B cell (primary cell): ENCODE measurements around the gene THBS4. TPM values are rescaled to one million over a fixed set of nuclear protein-coding genes. Genes with fewer than 3 reads are reported as not detected.

Experiments used
- ATAC-seq: fragments of 200-7000 bp; cut with Tn5 transposase; one replicate; pipeline ENCODE4 v1.10.0; 2021; ENCODE audit warnings: low read depth, mild to moderate bottlenecking, moderate number of reproducible peaks, moderate library complexity
- CTCF ChIA-PET: fragments of 350-600 bp; sonication (Branson Sonifier 250); formaldehyde crosslinking; loops from one replicate; lab custom pipeline; 2021; ENCODE audit warnings: antibody characterized with exemption, inconsistent platforms; lab: Charles Lee
- POLR2A ChIA-PET: fragments of 350-600 bp; sonication (Branson Sonifier 250); formaldehyde crosslinking; loops from one replicate; lab custom pipeline; 2021; ENCODE audit warnings: antibody characterized with exemption; lab: Charles Lee
- DNase-seq: peaks from one replicate; pipeline ENCODE4 v3.0.0; 2013
- H2AFZ ChIP-seq: 2 replicates; pipeline ENCODE4 v1.6.1; 2012; ENCODE audit warnings: mild to moderate bottlenecking, low read depth, low read length; ENCODE audit not compliant: insufficient read depth, poor library complexity, severe bottlenecking
- H3K27ac ChIP-seq, 2 donors: 1 replicate in 1 of 2; 2 replicates in 1 of 2; pipeline ENCODE4 v1.5.1; 2012 to 2013; ENCODE audit warnings: low read length in 2 of 2, mild to moderate bottlenecking in 2 of 2, moderate library complexity in 1 of 2
- H3K27me3 ChIP-seq, 4 experiments: fragments of 200-600 bp in 1 of 4; sonication (generic) in 1 of 4; replicated peaks in 1 of 4; 1 replicate in 2 of 4; 2 replicates in 2 of 4; pipeline versions ENCODE4 v1.6.1 to v1.7.0; 2013 to 2016; ENCODE audit warnings: low read length in 3 of 4, mild to moderate bottlenecking in 2 of 4, mixed read lengths in 1 of 4, moderate library complexity in 1 of 4; ENCODE audit not compliant: insufficient read depth in 4 of 4, control insufficient read depth in 3 of 4; ENCODE audit errors: control extremely low read depth in 1 of 4
- H3K36me3 ChIP-seq, 2 experiments: replicated peaks in 1 of 2; 1 replicate in 1 of 2; 2 replicates in 1 of 2; pipeline versions ENCODE4 v1.6.1 to v1.7.1; 2013; ENCODE audit warnings: low read length in 1 of 2; ENCODE audit not compliant: insufficient read depth in 2 of 2, control insufficient read depth in 1 of 2; ENCODE audit errors: control extremely low read depth in 1 of 2, extremely low read depth in 1 of 2
- H3K4me1 ChIP-seq, 2 donors: fragments of 200-600 bp in 1 of 2; sonication (generic) in 1 of 2; 1 replicate in 1 of 2; 2 replicates in 1 of 2; pipeline versions ENCODE4 v1.5.1 to v1.6.1; 2013 to 2017; ENCODE audit warnings: low read length in 2 of 2; ENCODE audit not compliant: control insufficient read depth in 2 of 2, insufficient read depth in 2 of 2
- H3K4me2 ChIP-seq: replicated peaks from 2 replicates; pipeline ENCODE3; 2012; ENCODE audit warnings: mild to moderate bottlenecking, low read depth, low read length; ENCODE audit not compliant: poor library complexity, severe bottlenecking
- H3K4me3 ChIP-seq, 5 experiments: fragments of 200-600 bp in 1 of 5; sonication (generic) in 1 of 5; 1 replicate in 3 of 5; 2 replicates in 2 of 5; pipeline versions ENCODE4 v1.5.1 to v1.7.0; 2011 to 2016; ENCODE audit warnings: low read length in 4 of 5, mild to moderate bottlenecking in 4 of 5, low read depth in 2 of 5, control low read depth in 1 of 5, moderate library complexity in 1 of 5; ENCODE audit not compliant: insufficient read depth in 1 of 5; ENCODE audit errors: control extremely low read depth in 1 of 5, extremely low read depth in 1 of 5
- H3K79me2 ChIP-seq: fragments of 200-600 bp; sonication (generic); one replicate; pipeline ENCODE4 v1.6.0; 2016; ENCODE audit warnings: low read length; ENCODE audit not compliant: control insufficient read depth, insufficient read depth
- H3K9ac ChIP-seq: fragments of 200-600 bp; sonication (generic); 2 replicates; pipeline ENCODE4 v1.6.1; 2017; ENCODE audit warnings: mild to moderate bottlenecking, low read length, moderate library complexity
- H3K9me3 ChIP-seq, 3 donors: one replicate each; pipeline versions ENCODE4 v1.6.1 to v1.7.1; 2013; ENCODE audit warnings: low read length in 2 of 3; ENCODE audit not compliant: control insufficient read depth in 2 of 3, insufficient read depth in 1 of 3; ENCODE audit errors: control extremely low read depth in 1 of 3
- H4K20me1 ChIP-seq: 2 replicates; pipeline ENCODE4 v1.6.0; 2012; ENCODE audit warnings: mild to moderate bottlenecking, low read length; ENCODE audit not compliant: insufficient read depth, control insufficient read depth, poor library complexity, severe bottlenecking
- H3K27ac Mint-ChIP-seq: one replicate; pipeline ENCODE4 v1.8.0; 2021; ENCODE audit warnings: mixed read lengths
- H3K27me3 Mint-ChIP-seq: one replicate; pipeline ENCODE4 v1.8.0; 2021; ENCODE audit warnings: mixed read lengths
- H3K4me1 Mint-ChIP-seq: one replicate; pipeline ENCODE4 v1.8.0; 2021; ENCODE audit warnings: mixed read lengths
- H3K4me3 Mint-ChIP-seq: one replicate; pipeline ENCODE4 v1.8.0; 2021; ENCODE audit warnings: mixed read lengths
- H3K9me3 Mint-ChIP-seq: one replicate; pipeline ENCODE4 v1.8.0; 2022; ENCODE audit warnings: mixed read lengths; ENCODE audit not compliant: insufficient read depth
- CTCF ChIP-seq: fragments of 200-600 bp; IDR thresholded peaks from one replicate; pipeline ENCODE4 v1.8.0; 2022; ENCODE audit warnings: antibody characterized with exemption, mild to moderate bottlenecking
- EZH2 ChIP-seq: IDR thresholded peaks from 2 replicates; pipeline ENCODE4 v1.6.1; 2012; ENCODE audit warnings: borderline replicate concordance, low read depth, mild to moderate bottlenecking, moderate library complexity, low read length; ENCODE audit not compliant: insufficient read depth, poor library complexity, severe bottlenecking
- WGBS: methylation state at CpG from one replicate; pipeline ENCODE4 v1.1.5; 2013; ENCODE audit warnings: missing lambda C conversion rate; ENCODE audit not compliant: insufficient coverage; 5-methylcytosine and 5-hydroxymethylcytosine counted together
- intact Hi-C: fragments of 100-400 bp; cut with micrococcal nuclease; formaldehyde crosslinking; loops from one replicate; pipeline ENCODE4 v1.10.0; 2022
- polyA plus RNA-seq: library from polyadenylated mRNA; depleted of rRNA; stranded (reverse); fragments of >200 nt; gene quantifications from 2 replicates; pipeline ENCODE4 v1.2.3, GENCODE V29; 2012
- total RNA-seq, 2 donors: library from RNA; stranded (reverse); fragments of 120-200 nt in 1 of 2; gene quantifications; 1 replicate in 1 of 2; 2 replicates in 1 of 2; pipeline versions ENCODE4 v1.2.3 to v1.2.4, GENCODE V29; 2013 to 2022

The THBS4 gene
- total and polyA plus RNA-seq, 2 donors (not counting 1 experiment from before 2014, with no cell fraction given) = 0.49 to 0.57 TPM

DNA sequence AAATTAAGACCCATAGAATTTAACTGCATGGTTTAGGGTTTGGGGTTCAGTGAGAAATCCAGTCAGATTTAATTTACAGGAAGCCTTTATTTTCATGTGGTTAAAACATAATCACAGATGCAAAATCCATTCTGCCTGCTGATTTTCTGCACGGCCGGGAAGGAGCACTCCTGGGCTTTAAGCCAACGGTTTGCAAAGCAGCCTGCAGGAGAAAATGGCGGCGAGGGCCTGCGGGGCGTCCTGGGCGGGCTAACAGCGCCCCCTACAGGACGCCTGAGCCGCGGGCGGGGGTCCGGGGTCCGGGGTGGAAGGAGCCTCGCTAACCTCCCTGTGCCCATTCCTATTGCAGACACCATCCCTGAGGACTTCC is 47.6 kb downstream of the THBS4 start:
- ChIA-PET POLR2A (no interaction called here), CTCF (interaction anchor here (0.8 to 3.3 kb wide), 26 partner anchors 9 to 950 kb away, joined by 3 to 24 read pairs (median 5); partner anchors contain the start of gene MTX3)
- Mint-ChIP-seq H3K4me1 (peaks cover 9% of the 10 kb centered on the region), H3K9me3 (no peaks in the 10 kb centered on the region), H3K27me3 (no peaks in the 10 kb centered on the region), H3K27ac (no peak overlapping the region), H3K4me3 (peak overlapping the region; percentile 60)
- ATAC-seq = no peak
- DNase-seq = no peak
- Histone ChIP-seq H3K9ac (peak overlapping the region; percentile 52), H2AFZ (peak overlapping the region; percentile 72), H3K79me2 (no peaks in the 10 kb centered on the region), H4K20me1 (no peaks in the 10 kb centered on the region), H3K27me3 (no peaks in the 10 kb centered on the region), H3K27ac (no peak overlapping the region), H3K4me1 (peaks cover 3 to 11% of the 10 kb centered on the region in 2 donors), H3K9me3 (no peaks in the 10 kb centered on the region), H3K36me3 (no peaks in the 10 kb centered on the region), H3K4me3 (peak overlapping the region in 4 of 5 experiments; percentile 7 to 43 (median 28)), H3K4me2 (peak overlapping the region; percentile 67)
- TF ChIP-seq EZH2 (no peak), CTCF (peak; percentile 27)
- intact Hi-C loops = loop anchor here (1.0 to 5.0 kb wide), 2 partner anchors 9 to 155 kb away; no protein-coding TSS in a partner anchor
- 8% methylated on average over 16 of the region's 16 CpGs for WGBS

DNA sequence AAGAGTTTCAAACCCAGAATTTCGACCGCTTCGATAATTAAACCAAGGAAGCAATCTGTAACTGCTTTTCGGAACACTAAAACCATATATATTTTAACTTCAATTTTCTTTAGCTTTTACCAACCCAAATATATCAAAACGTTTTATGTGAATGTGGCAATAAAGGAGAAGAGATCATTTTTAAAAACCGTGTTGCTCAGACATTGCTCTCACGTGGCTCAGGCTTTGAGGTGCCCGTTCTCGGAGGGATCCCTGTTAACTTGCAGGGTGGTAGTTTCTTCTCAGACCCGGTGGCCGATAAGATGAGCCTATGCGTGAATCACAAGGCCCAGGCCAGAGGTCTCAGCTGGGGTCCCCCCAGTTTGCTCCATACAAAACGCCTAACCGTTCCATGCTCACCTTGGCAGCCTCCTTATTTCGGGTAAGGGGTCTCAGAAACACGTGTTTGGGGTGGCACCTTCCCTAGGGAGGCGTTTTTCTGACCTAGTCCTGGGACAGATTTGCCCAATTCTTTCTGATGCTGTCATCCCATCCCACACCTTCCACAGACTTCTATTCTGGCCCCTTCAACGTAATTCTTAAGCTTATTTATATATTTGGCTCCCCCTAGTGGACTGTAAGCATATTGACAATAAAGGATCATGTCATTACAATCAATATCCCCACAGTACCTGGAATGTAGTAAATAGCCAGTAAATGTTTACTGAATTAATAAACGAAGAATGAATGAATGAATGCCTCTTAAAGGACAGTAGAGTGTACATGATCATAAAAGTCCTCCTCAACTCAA is 48.1 kb downstream of the THBS4 start:
- peaks cover 3 to 11% of the 10 kb centered on the region in 2 donors for H3K4me1 ChIP-seq
- no peaks in the 10 kb centered on the region for H3K36me3 ChIP-seq
- DNase-seq (peak; percentile 71), ATAC-seq (peak; percentile 73)
- no peaks in the 10 kb centered on the region for H3K9me3 Mint-ChIP-seq
- no peak overlapping the region for H3K27ac ChIP-seq
- H3K4me2 ChIP-seq = peak overlapping the region; percentile 67
- whole genome bisulfite sequencing = 44% methylated on average over 12 of the region's 19 CpGs
- peak overlapping the region in 4 of 5 experiments; percentile 7 to 43 (median 28) for H3K4me3 ChIP-seq
- H3K4me1 Mint-ChIP-seq = peaks cover 9% of the 10 kb centered on the region
- CTCF ChIA-PET = interaction anchor here (0.6 to 3.3 kb wide), 42 partner anchors 8 to 1062 kb away, joined by 3 to 24 read pairs (median 4); partner anchors contain the start of gene MTX3
- TF ChIP-seq CTCF = peak; percentile 79
- no peak for TF ChIP-seq EZH2
- H3K27me3 Mint-ChIP-seq = no peaks in the 10 kb centered on the region
- peak overlapping the region; percentile 72 for H2AFZ ChIP-seq
- no peaks in the 10 kb centered on the region for H3K27me3 ChIP-seq
- no peaks in the 10 kb centered on the region for H3K9me3 ChIP-seq
- H3K79me2 ChIP-seq = no peaks in the 10 kb centered on the region
- H3K9ac ChIP-seq = peak overlapping the region; percentile 52
- H3K27ac Mint-ChIP-seq = no peak overlapping the region
- H3K4me3 Mint-ChIP-seq = peak overlapping the region; percentile 60
- POLR2A ChIA-PET = no interaction called here
- intact Hi-C loops = loop anchor here (1.0 to 5.0 kb wide), 2 partner anchors 8 to 156 kb away; no protein-coding TSS in a partner anchor
- H4K20me1 ChIP-seq = no peaks in the 10 kb centered on the region
